OCI-LY3 (cell line): Measurements from ENCODE around the gene DDX5.

Experiments used
- H2AFZ ChIP-seq: fragments of 200-600, 300-600 bp; shearing (Covaris generic); 2 replicates; pipeline ENCODE4 v1.6.0; 2014; ENCODE audit warnings: antibody characterized with exemption, low read depth, low read length
- H3K27ac ChIP-seq: fragments of 200-600, 300-600 bp; sonication (generic); 2 replicates; pipeline ENCODE4 v1.5.1; 2014; ENCODE audit warnings: mild to moderate bottlenecking, low read length, moderate library complexity, mixed read lengths
- H3K27me3 ChIP-seq: fragments of 200-600, 300-600 bp; sonication (generic); 2 replicates; pipeline ENCODE4 v1.6.1; 2014; ENCODE audit warnings: low read depth, low read length, mixed read lengths
- H3K36me3 ChIP-seq: fragments of 200-600, 300-600 bp; sonication (generic); replicated peaks from 2 replicates; pipeline ENCODE3; 2014; ENCODE audit warnings: low read depth, low read length, mixed read lengths
- H3K4me1 ChIP-seq: fragments of 300-600, 200-600 bp; sonication (generic); 2 replicates; pipeline ENCODE4 v1.6.1; 2014; ENCODE audit warnings: low read length, mixed read lengths
- H3K4me2 ChIP-seq: fragments of 200-600, 300-600 bp; sonication (generic); 2 replicates; pipeline ENCODE4 v1.6.1; 2014; ENCODE audit warnings: low read length, mixed read lengths
- H3K4me3 ChIP-seq: fragments of 300-600, 200-600 bp; sonication (generic); 2 replicates; pipeline ENCODE4 v1.5.1; 2014; ENCODE audit warnings: antibody characterized with exemption, mild to moderate bottlenecking, low read length, moderate library complexity
- H3K79me2 ChIP-seq: fragments of 300-600, 200-600 bp; shearing (Covaris generic); 2 replicates; pipeline ENCODE4 v1.6.1; 2014; ENCODE audit warnings: mild to moderate bottlenecking, low read length, mixed read lengths
- H3K9ac ChIP-seq: fragments of 300-600, 200-600 bp; shearing (Covaris generic); 2 replicates; pipeline ENCODE4 v1.6.0; 2014; ENCODE audit warnings: mild to moderate bottlenecking, low read length, moderate library complexity
- H3K9me3 ChIP-seq: fragments of 200-600, 300-600 bp; shearing (Covaris generic); 2 replicates; pipeline ENCODE4 v1.6.1; 2014; ENCODE audit warnings: low read length, mixed read lengths; ENCODE audit not compliant: insufficient read depth
- H4K20me1 ChIP-seq: fragments of 200-600, 300-600 bp; sonication (generic); 2 replicates; pipeline ENCODE4 v1.6.1; 2016; ENCODE audit warnings: low read length, mixed read lengths; ENCODE audit not compliant: insufficient read depth
- CTCF ChIP-seq: fragments of 200-600, 300-600 bp; sonication (generic); IDR thresholded peaks from 2 replicates; pipeline ENCODE4 v1.5.1; 2014; ENCODE audit warnings: antibody characterized with exemption, low read length, low read depth
- EZH2phosphoT487 ChIP-seq: fragments of 200-600 bp; shearing (Covaris generic); IDR thresholded peaks from 2 replicates; pipeline ENCODE4 v1.6.1; 2018; ENCODE audit warnings: antibody characterized with exemption, mixed run types, low read depth

DDX5 gene

GRCh38 chr17:64491994-64492393, 14.1 kb downstream of the DDX5 start:
- H3K4me3 ChIP-seq: no peak overlapping the region
- H3K9me3 ChIP-seq: no peaks in the 10 kb centered on the region
- H3K27ac ChIP-seq: no peak overlapping the region
- H2AFZ ChIP-seq: no peak overlapping the region
- TF ChIP-seq EZH2phosphoT487 (no peak), CTCF (no peak)
- H4K20me1 ChIP-seq: no peaks in the 10 kb centered on the region
- H3K36me3 ChIP-seq: peaks cover 51% of the 10 kb centered on the region
- H3K27me3 ChIP-seq: no peaks in the 10 kb centered on the region
- no peak overlapping the region for H3K9ac ChIP-seq
- H3K4me1 ChIP-seq: peaks cover 17% of the 10 kb centered on the region; the same call in 1 of the 2 replicates
- H3K4me2 ChIP-seq: no peak overlapping the region
- peaks cover 43% of the 10 kb centered on the region for H3K79me2 ChIP-seq

- Histone ChIP-seq H2AFZ (no peak overlapping the region), H3K4me2 (no peak overlapping the region), H3K79me2 (peaks cover 37% of the 10 kb centered on the region), H3K36me3 (peaks cover 52% of the 10 kb centered on the region), H3K4me1 (peaks cover 17% of the 10 kb centered on the region; the same call in 1 of the 2 replicates), H4K20me1 (no peaks in the 10 kb centered on the region), H3K27ac (no peak overlapping the region), H3K4me3 (no peak overlapping the region), H3K9ac (no peak overlapping the region), H3K9me3 (no peaks in the 10 kb centered on the region), H3K27me3 (no peaks in the 10 kb centered on the region)
- peak; percentile 65 for TF ChIP-seq CTCF
- TF ChIP-seq EZH2phosphoT487: no peak
Observed at GRCh38 chr17:64491034-64491860, 14.8 kb downstream of the DDX5 start.

GRCh38 chr17:64488301-64488700, 17.8 kb downstream of the DDX5 start:
- no peak overlapping the region for H3K4me2 ChIP-seq
- H3K36me3 ChIP-seq: peaks cover 70% of the 10 kb centered on the region
- H3K27ac ChIP-seq: no peak overlapping the region
- no peak overlapping the region for H3K4me3 ChIP-seq
- no peaks in the 10 kb centered on the region for H3K27me3 ChIP-seq
- H3K9me3 ChIP-seq: no peaks in the 10 kb centered on the region
- H3K79me2 ChIP-seq: peaks cover 10% of the 10 kb centered on the region
- H4K20me1 ChIP-seq: no peaks in the 10 kb centered on the region
- no peak overlapping the region for H3K9ac ChIP-seq
- no peak overlapping the region for H2AFZ ChIP-seq
- no peaks in the 10 kb centered on the region for H3K4me1 ChIP-seq
- TF ChIP-seq EZH2phosphoT487: no peak
- no peak for TF ChIP-seq CTCF

GRCh38 chr17:64484380-64484779, 21.7 kb downstream of the DDX5 start:
- no peak overlapping the region for H3K4me3 ChIP-seq
- H3K4me1 ChIP-seq: no peaks in the 10 kb centered on the region
- H3K27ac ChIP-seq: no peak overlapping the region
- H3K9ac ChIP-seq: no peak overlapping the region
- H2AFZ ChIP-seq: no peak overlapping the region
- H3K4me2 ChIP-seq: no peak overlapping the region
- no peak for TF ChIP-seq EZH2phosphoT487
- no peak for TF ChIP-seq CTCF
- no peaks in the 10 kb centered on the region for H3K9me3 ChIP-seq
- no peaks in the 10 kb centered on the region for H3K27me3 ChIP-seq
- H3K79me2 ChIP-seq: no peaks in the 10 kb centered on the region
- H4K20me1 ChIP-seq: no peaks in the 10 kb centered on the region
- H3K36me3 ChIP-seq: peaks cover 49% of the 10 kb centered on the region
